Measurements from ENCODE around the gene PLBD1. TPM values are rescaled to one million over a fixed set of nuclear protein-coding genes. Genes with fewer than 3 reads are reported as not detected.

PLBD1 gene
- total RNA-seq, 1 donor from 2014 or later, result 2.5 TPM

- DNase-seq, result no peak
Measured at GRCh38 chr12:14495326-14495725, 72.4 kb downstream of the PLBD1 start.

DNA sequence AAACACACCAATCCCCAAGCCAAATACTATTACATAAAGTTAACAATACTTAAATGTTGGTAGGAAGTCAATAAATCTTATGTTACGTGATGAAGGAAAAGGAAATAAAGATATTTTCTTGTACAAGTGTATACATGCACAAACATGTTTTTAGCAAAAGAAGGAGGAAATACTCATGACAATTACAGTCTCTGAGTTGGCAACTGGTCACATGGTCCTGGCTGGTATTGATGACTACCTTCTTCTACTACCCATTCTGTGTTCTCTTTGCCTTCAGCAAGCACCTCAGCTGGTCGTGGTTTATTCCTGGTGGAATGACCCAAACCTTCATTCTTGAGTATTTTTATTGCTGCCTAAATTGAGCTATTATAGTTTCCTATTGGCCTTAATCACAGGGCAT lies 84.8 kb downstream of the PLBD1 start:
- DNase-seq, result no peak

- no peak for DNase-seq
Measured at GRCh38 chr12:14482361-14482760, 85.3 kb downstream of the PLBD1 start.

- no peak for DNase-seq
Measured at GRCh38 chr12:14481201-14481600, 86.5 kb downstream of the PLBD1 start.

- DNase-seq, result no peak
Measured at GRCh38 chr12:14479004-14479403, 88.7 kb downstream of the PLBD1 start.

GRCh38 chr12:14473707-14474287 lies 93.9 kb downstream of the PLBD1 start:
- DNase-seq, result no peak

GRCh38 chr12:14471497-14471896 lies 96.2 kb downstream of the PLBD1 start:
- DNase-seq, result no peak

DNA sequence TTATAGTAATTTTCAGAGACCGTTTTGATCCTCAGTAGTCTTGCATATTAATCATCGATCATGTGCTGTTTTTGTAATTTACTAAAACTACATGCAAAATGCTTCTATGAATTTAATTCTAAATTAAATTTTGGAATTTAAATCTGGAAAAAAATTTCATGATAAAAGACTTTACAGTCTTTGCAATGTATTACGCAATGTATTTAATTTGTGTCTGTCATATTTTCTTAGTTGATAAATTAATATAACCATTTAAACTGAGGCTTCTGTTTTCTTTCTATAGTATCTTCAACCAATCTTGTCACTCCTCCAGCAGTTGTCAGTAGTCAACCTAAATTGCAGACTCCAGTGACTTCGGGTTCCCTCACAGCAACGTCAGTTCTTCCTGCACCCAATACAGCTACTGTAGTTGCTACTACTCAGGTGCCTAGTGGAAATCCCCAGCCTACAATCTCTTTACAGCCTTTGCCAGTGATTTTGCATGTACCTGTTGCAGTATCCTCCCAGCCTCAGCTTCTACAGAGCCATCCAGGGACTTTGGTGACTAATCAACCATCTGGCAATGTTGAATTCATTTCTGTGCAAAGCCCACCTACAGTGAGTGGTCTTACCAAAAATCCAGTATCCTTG lies 107.4 kb downstream of the PLBD1 start:
- no peak for DNase-seq

- no peak for DNase-seq
Measured at GRCh38 chr12:14454098-14454907, 113.4 kb downstream of the PLBD1 start.

Small RNA genes within 50 kb of the gene (small RNA-seq; reads per million reads assigned to genes)
- not detected for gene RN7SKP134

Other genes with a start within 250 kb of the PLBD1 start
- 77.5 TPM for gene ATF7IP, start 202.2 kb downstream of the PLBD1 start, total RNA-seq
- gene GUCY2C, start 128.7 kb upstream of the PLBD1 start, total RNA-seq, result under 0.01 TPM
- 16.1 TPM for gene WBP11, start 235.6 kb upstream of the PLBD1 start, total RNA-seq
- 3.6 TPM for gene C12orf60, start 235.8 kb upstream of the PLBD1 start, total RNA-seq
- gene SMCO3, start 246.3 kb upstream of the PLBD1 start, total RNA-seq, result not detected

Data from occipital lobe (tissue), 3 donors.